Activated T-helper 1 cell treated with anti-CD3 and anti-CD28 coated beads, Interleukin-12 subunit alpha, Interleukin-12 subunit beta, Interleukin-2, Interleukin-4 antibody, amounts not matched to agents 30 ng/mL and 10 ng/mL and 1 ng/mL, durations not matched to agents 14 hours and 24 hours and 36 hours (primary cell): ENCODE measurements around the gene FASTKD1. TPM values are rescaled to one million over a fixed set of nuclear protein-coding genes. Genes with fewer than 3 reads are reported as not detected.
"Not testable (repeated sequence)": the region's sequence is repeated elsewhere in the genome, so short reads cannot be mapped to it uniquely, and the experiment has no call there.

Experiments
- DNase-seq: peaks from one replicate; pipeline ENCODE4 v3.0.0; 2021; ENCODE audit warnings: low spot score
- H3K27ac Mint-ChIP-seq: one replicate; pipeline ENCODE4 v1.8.0; 2021; ENCODE audit warnings: mild to moderate bottlenecking, mixed read lengths
- H3K27me3 Mint-ChIP-seq: one replicate; pipeline ENCODE4 v1.8.0; 2022; ENCODE audit warnings: mild to moderate bottlenecking, moderate library complexity, mixed read lengths; ENCODE audit not compliant: insufficient read depth
- H3K36me3 Mint-ChIP-seq: one replicate; pipeline ENCODE4 v1.8.0; 2021; ENCODE audit warnings: low read depth, mixed read lengths
- H3K4me1 Mint-ChIP-seq: one replicate; pipeline ENCODE4 v1.8.0; 2021; ENCODE audit warnings: low read depth, mixed read lengths
- H3K4me3 Mint-ChIP-seq: one replicate; pipeline ENCODE4 v1.8.0; 2021; ENCODE audit warnings: mild to moderate bottlenecking, moderate library complexity, mixed read lengths
- H3K9me3 Mint-ChIP-seq: one replicate; pipeline ENCODE4 v1.8.0; 2021; ENCODE audit warnings: mixed read lengths
- intact Hi-C: fragments of 100-400 bp; cut with micrococcal nuclease; formaldehyde crosslinking; loops from one replicate; pipeline ENCODE4 v1.15.1; 2024
- total RNA-seq: library from RNA; stranded (reverse); gene quantifications from 2 replicates; pipeline ENCODE4 v1.2.3, GENCODE V29; 2022

The FASTKD1 gene
- total RNA-seq, 1 donor from 2014 or later, result 50.4 TPM

DNA sequence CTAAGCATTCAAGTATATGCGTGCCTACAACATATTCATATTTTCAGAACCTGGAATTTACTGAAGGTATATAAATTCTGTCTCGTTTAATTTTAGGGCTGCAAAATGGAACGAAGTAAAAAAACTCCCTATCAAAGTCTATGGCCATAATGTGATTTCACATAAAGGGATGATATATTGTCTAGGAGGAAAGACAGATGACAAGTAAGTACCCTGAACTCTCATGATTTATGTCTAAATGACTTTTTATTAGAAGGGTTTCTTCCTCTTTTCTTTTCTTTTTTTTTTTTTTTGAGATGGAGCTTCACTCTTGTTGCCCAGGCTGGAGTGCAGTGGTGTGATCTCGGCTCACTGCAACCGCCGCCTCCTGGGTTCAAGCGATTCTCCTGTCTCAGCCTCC lies 58.9 kb downstream of the FASTKD1 start:
- H3K27ac Mint-ChIP-seq, H3K4me1 Mint-ChIP-seq, H3K9me3 Mint-ChIP-seq, DNase-seq, H3K4me3 Mint-ChIP-seq, intact Hi-C loops, H3K36me3 Mint-ChIP-seq: not testable (repeated sequence)
- H3K27me3 Mint-ChIP-seq, result peaks cover 14% of the 10 kb centered on the region

DNA sequence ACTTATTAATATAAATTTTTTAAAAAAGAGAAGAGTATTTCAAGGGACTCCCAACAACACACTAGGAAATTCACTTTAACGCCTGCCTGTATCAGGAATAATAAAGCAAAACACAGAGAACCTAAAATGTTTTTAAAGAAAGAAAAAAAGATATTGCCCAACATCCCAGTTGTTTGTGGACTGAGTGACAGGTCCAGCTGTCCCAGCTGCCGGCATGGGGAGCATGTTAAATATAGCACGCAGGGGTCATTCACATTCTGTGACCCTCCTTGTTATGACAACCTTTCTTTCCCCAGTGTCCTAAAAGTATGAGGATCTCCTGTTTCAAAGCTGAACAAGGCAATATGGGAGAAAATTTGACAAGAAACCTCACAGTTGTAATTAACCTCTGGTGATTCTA lies 59.7 kb downstream of the FASTKD1 start:
- intact Hi-C loops, result no loop called here
- no peaks in the 10 kb centered on the region for H3K4me1 Mint-ChIP-seq
- no peak overlapping the region for H3K4me3 Mint-ChIP-seq
- H3K9me3 Mint-ChIP-seq, result no peaks in the 10 kb centered on the region
- H3K27me3 Mint-ChIP-seq, result peaks cover 14% of the 10 kb centered on the region
- no peak for DNase-seq
- H3K36me3 Mint-ChIP-seq, result no peaks in the 10 kb centered on the region
- no peak overlapping the region for H3K27ac Mint-ChIP-seq

DNA sequence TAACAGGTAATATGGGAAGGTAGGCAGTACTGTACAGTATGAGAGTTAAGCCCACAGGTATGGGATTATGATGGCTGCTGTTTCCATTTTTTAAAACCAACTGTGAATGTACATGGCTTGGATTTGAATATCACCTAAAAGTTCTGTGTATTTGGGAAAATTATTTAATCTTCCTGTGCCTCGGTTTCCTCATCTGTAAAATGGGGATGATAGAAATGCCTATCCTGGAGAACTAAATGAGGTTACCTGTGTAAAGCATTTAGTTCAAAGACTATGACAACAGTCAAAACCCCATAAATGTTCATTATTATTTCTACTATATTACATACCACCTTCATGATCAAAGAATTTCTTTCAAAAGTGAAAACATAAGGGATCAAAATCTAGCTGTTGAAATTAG lies 60.6 kb downstream of the FASTKD1 start:
- Mint-ChIP-seq H3K4me1 (peaks cover under 1% of the 10 kb centered on the region), H3K36me3 (no peaks in the 10 kb centered on the region), H3K27ac (no peak overlapping the region), H3K4me3 (no peak overlapping the region), H3K27me3 (peaks cover 14% of the 10 kb centered on the region), H3K9me3 (no peaks in the 10 kb centered on the region)
- no peak for DNase-seq
- intact Hi-C loops, result no loop called here

DNA sequence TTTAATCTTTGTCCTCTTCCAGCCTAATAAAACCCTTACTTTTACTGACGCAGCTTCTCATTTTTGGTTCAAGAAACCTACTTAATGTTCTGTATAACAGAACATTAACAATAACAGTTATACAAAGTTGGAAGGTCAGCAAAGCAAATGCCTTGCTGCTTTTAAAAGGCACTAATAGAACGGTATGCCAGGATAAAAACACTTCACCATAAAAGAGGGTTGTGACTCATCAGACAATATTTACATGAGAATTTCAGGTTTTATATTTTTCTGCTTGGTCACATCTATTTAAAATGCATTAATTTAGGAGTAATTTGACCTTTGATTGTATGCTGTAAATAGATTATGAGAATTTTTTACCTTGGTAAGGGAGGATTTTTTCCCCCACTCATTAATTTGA lies 61.1 kb downstream of the FASTKD1 start:
- intact Hi-C loops, result no loop called here
- no peak overlapping the region for H3K27ac Mint-ChIP-seq
- H3K36me3 Mint-ChIP-seq, result no peaks in the 10 kb centered on the region
- no peaks in the 10 kb centered on the region for H3K9me3 Mint-ChIP-seq
- H3K4me1 Mint-ChIP-seq, result peaks cover 6% of the 10 kb centered on the region
- H3K27me3 Mint-ChIP-seq, result peaks cover 14% of the 10 kb centered on the region
- no peak overlapping the region for H3K4me3 Mint-ChIP-seq
- no peak for DNase-seq

DNA sequence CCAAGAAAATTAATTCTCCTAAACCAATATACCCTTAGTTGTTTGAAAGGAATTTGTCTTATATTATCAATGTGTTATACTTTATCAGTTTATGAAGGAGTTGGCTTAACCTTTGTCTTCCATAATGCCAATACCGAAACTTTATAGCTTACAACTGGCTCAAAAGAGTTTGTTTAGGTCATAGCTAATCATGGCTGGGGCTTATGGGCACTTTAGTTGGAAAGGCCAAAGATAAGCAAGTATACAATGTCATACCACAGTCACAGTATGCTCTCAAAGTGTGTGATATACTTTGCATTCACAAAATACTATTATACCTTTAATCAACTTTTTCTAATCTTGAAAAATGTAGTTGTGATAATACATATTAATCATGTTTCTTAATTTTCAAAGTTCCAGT lies 61.8 kb downstream of the FASTKD1 start:
- H3K4me1 Mint-ChIP-seq, result peaks cover 10% of the 10 kb centered on the region
- no peaks in the 10 kb centered on the region for H3K9me3 Mint-ChIP-seq
- no peak for DNase-seq
- no peak overlapping the region for H3K27ac Mint-ChIP-seq
- H3K4me3 Mint-ChIP-seq, result no peak overlapping the region
- intact Hi-C loops, result no loop called here
- peaks cover 14% of the 10 kb centered on the region for H3K27me3 Mint-ChIP-seq
- no peaks in the 10 kb centered on the region for H3K36me3 Mint-ChIP-seq

DNA sequence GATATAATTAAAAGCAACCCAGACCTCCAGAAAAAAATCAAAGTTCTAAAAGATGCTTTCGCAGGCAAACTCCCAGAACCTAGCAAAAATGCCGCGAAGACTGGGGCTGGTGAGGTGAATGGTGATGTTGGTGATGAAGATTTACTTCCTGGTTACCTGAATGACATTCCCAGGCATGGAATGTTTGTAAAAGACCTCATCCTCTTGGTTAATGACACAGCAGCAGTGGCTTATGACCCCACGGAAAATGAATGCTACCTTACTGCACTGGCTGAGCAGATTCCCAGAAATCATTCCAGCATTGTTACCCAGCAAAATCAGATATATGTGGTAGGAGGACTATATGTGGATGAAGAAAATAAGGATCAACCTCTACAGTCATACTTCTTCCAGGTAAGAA lies 63.2 kb downstream of the FASTKD1 start:
- Mint-ChIP-seq H3K27ac (no peak overlapping the region), H3K9me3 (no peaks in the 10 kb centered on the region), H3K4me1 (peaks cover 10% of the 10 kb centered on the region), H3K4me3 (no peak overlapping the region), H3K27me3 (peaks cover 12% of the 10 kb centered on the region), H3K36me3 (no peaks in the 10 kb centered on the region)
- no peak for DNase-seq
- intact Hi-C loops, result no loop called here

DNA sequence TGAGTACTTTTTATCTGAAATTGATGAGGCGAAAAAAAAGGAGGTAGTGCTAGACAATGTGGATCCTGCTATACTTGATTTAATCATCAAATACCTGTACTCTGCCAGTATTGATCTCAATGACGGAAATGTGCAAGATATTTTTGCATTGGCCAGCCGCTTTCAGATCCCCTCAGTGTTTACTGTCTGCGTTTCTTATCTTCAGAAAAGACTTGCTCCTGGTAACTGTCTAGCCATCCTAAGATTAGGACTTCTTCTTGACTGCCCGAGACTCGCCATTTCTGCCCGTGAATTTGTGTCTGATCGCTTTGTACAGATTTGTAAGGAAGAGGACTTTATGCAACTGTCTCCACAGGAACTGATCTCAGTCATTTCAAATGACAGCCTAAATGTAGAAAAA lies 63.7 kb downstream of the FASTKD1 start:
- H3K27me3 Mint-ChIP-seq, result peaks cover 10% of the 10 kb centered on the region
- peaks cover 10% of the 10 kb centered on the region for H3K4me1 Mint-ChIP-seq
- H3K36me3 Mint-ChIP-seq, result no peaks in the 10 kb centered on the region
- DNase-seq, result no peak
- no peak overlapping the region for H3K4me3 Mint-ChIP-seq
- H3K27ac Mint-ChIP-seq, result no peak overlapping the region
- no peaks in the 10 kb centered on the region for H3K9me3 Mint-ChIP-seq
- intact Hi-C loops, result no loop called here

DNA sequence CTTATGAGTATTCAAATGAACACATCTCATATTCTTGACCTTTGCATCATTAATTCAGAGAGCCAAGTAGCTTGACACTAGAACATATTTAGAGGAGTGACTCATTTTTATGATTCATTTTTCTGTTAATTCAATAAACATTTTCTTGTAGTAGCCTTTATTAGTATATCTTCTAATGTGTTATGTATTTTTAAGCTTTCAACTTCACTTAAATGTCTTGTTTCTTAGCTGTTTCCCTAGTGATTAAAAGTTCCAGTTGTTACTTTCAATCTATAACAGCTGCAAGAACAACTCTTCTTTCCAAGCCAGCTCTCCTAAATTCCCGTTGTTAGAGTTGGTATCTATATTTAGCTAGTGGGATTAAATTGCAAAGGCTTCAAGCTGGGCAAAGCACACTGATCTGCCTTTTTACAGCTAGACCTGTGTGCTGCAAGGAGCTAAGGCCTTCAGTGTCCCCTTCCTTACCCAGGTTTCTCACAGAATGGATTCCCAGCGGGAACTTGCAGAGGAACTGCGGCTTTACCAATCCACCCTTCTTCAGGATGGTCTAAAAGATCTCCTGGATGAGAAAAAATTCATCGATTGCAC lies 64.3 kb downstream of the FASTKD1 start, which contains the start of gene KLHL41:
KLHL41 (plus strand) TSS at position 405 of the 588 bp plus-strand sequence; CDS start at position 482, 77 bp downstream.
- H3K36me3 Mint-ChIP-seq, result no peaks in the 10 kb centered on the region
- peaks cover 6% of the 10 kb centered on the region for H3K27me3 Mint-ChIP-seq
- no peaks in the 10 kb centered on the region for H3K9me3 Mint-ChIP-seq
- DNase-seq, result no peak
- intact Hi-C loops, result no loop called here
- no peak within 1 kb of the TSS for H3K4me3 Mint-ChIP-seq
- H3K27ac Mint-ChIP-seq, result no peak within 1 kb of the TSS
- H3K4me1 Mint-ChIP-seq, result peaks cover 10% of the 10 kb centered on the region

DNA sequence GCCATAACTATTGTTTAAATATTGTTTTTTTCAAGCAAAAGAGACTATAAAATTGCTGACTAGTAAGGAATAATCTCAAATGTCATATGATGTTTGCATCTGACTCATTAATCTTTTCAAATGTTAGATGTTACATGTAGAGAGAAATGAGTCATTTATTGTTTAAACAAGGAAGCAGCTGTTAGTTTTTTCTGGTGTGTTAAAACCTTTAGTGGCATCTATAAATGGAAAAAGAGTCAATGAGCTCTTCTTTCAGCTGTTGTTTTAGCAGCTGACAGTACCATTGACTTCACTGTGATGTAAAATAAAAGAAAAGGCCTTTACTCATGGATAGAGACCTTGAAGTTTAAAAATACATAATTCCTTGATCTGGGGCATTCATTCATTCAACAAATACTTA lies 66.0 kb downstream of the FASTKD1 start:
- Mint-ChIP-seq H3K27ac (no peak overlapping the region), H3K36me3 (no peaks in the 10 kb centered on the region), H3K9me3 (no peaks in the 10 kb centered on the region), H3K27me3 (peaks cover 4% of the 10 kb centered on the region), H3K4me3 (no peak overlapping the region), H3K4me1 (peaks cover 10% of the 10 kb centered on the region)
- no peak for DNase-seq
- intact Hi-C loops, result no loop called here

DNA sequence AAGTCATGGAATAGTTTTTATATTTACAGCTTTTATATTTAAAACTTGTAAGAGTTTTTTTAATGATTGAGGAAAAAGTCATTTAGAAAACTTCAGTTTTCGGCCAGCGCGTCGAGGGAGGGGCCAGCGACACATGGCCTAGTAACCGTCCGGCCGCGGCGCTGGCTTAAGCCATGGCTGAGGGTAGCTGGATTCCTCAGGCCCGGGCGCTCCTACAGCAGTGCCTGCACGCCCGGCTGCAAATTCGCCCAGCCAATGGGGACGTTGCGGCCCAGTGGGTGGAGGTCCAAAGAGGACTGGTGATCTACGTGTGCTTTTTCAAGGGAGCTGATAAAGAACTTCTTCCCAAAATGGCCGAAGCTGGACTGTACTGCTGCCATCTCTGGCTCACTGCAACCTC lies 69.0 kb downstream of the FASTKD1 start:
- Mint-ChIP-seq H3K27ac (no peak overlapping the region), H3K27me3 (no peaks in the 10 kb centered on the region)

DNA sequence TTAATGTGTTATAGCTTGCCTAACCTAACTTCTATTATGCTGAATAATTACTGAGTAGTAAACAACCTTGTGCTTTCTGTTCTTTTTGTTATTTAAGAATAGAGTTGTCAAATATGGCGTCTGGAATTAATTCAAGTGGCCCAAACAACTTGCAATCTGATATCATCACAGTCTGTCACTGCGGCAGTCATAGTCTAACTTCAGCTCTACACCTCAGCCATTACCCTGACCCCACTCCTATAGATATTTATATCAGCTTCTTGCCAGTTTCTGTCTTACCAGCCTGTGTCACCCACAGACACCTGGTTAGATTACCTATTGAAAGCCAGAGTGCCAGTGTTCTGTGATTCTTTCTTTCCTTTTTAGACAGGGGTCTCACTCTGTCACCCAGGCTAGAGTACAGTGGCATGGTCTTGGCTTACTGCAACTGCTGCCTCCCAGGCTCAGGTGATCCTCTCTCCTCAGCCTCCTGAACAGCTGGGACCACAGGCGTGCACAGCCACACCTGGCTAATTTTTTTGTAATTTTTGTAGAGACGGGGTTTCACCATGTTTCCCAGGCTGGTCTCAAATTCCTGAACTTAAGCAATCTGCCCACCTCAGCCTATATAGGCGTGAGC lies 78.2 kb downstream of the FASTKD1 start:
- H3K4me3 Mint-ChIP-seq, result no peak overlapping the region
- no peaks in the 10 kb centered on the region for H3K36me3 Mint-ChIP-seq
- no peak overlapping the region for H3K27ac Mint-ChIP-seq
- no peak for DNase-seq
- no peaks in the 10 kb centered on the region for H3K9me3 Mint-ChIP-seq
- H3K27me3 Mint-ChIP-seq, result no peaks in the 10 kb centered on the region
- intact Hi-C loops, result no loop called here
- no peaks in the 10 kb centered on the region for H3K4me1 Mint-ChIP-seq

More for the DNA sequence above, 69.0 kb downstream of the FASTKD1 start:
- intact Hi-C loops, result no loop called here
- Mint-ChIP-seq H3K9me3 (no peaks in the 10 kb centered on the region), H3K4me3 (no peak overlapping the region), H3K36me3 (no peaks in the 10 kb centered on the region), H3K4me1 (peaks cover 10% of the 10 kb centered on the region)
- no peak for DNase-seq

DNA sequence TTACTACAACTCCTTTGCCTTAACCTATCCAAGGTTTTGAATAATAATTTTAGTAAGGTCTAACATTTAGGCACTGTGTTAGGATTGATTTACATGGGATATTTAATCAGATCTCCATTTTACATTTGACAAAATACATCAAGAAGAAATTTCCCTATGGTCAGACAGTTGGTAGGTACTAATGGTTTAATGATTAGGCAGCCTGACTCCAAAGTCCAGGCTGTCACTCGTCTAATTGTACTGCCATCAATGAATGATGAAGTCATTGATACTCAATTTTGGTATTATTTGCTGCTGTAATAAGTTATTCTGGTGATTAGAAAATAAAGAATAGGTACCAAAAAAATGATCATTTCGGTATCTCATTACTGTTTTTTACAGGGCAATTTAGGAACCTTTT lies 80.3 kb downstream of the FASTKD1 start:
- H3K4me1 Mint-ChIP-seq, result no peaks in the 10 kb centered on the region
- no peaks in the 10 kb centered on the region for H3K9me3 Mint-ChIP-seq
- no peak for DNase-seq
- intact Hi-C loops, result no loop called here
- no peak overlapping the region for H3K4me3 Mint-ChIP-seq
- H3K27me3 Mint-ChIP-seq, result no peaks in the 10 kb centered on the region
- no peaks in the 10 kb centered on the region for H3K36me3 Mint-ChIP-seq
- no peak overlapping the region for H3K27ac Mint-ChIP-seq

DNA sequence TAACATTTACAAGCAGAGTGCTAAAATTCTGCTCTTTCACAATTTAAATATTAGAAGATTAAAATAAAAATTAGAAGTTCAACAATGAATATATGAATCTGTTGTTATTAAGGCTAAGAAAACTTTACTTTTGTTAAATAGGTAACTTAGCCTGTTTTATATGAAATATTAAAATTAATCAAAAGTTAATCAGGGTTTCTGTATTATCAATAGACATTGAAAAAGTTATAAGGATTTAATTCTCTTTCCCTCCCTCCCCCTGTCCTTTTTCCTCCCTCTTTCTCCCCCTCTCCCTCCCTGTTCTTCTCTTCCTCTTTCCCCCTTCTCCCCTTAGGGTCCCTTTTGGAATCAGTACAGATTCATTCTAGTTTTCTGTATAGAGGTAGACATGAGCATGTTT lies 82.3 kb downstream of the FASTKD1 start:
- no peaks in the 10 kb centered on the region for H3K9me3 Mint-ChIP-seq
- DNase-seq, result no peak
- no peaks in the 10 kb centered on the region for H3K27me3 Mint-ChIP-seq
- H3K36me3 Mint-ChIP-seq, result no peaks in the 10 kb centered on the region
- intact Hi-C loops, result no loop called here
- H3K4me1 Mint-ChIP-seq, result no peaks in the 10 kb centered on the region
- H3K27ac Mint-ChIP-seq, result no peak overlapping the region
- no peak overlapping the region for H3K4me3 Mint-ChIP-seq

DNA sequence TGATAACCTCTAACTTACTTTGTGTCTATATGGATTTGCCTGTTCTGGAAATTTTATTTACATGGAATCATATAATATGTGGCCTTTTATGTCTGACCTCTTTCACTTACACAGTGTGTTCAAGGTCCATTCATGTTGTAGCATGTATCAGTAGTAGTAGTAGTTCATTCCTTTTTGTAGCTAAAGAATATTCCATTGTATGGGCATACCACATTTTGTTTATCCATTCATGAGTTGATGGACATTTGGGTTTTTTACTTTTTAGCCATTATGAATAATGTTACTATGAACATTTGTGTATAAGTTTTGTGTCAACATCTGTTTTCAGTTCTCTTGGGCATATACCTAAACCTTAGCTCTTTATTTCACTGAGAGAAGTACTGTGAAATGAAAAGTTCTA lies 82.8 kb downstream of the FASTKD1 start:
- no peak for DNase-seq
- Mint-ChIP-seq H3K4me1 (no peaks in the 10 kb centered on the region), H3K36me3 (no peaks in the 10 kb centered on the region), H3K9me3 (no peaks in the 10 kb centered on the region), H3K4me3 (no peak overlapping the region), H3K27me3 (no peaks in the 10 kb centered on the region), H3K27ac (no peak overlapping the region)
- intact Hi-C loops, result no loop called here
